Smooth muscle cell of the umbilical artery (primary cell): Measurements from ENCODE around the gene AP4E1. TPM values are rescaled to one million over a fixed set of nuclear protein-coding genes. Genes with fewer than 3 reads are reported as not detected.

Source experiments
- total RNA-seq: library from RNA; depleted of rRNA; stranded (reverse); fragments of >200 nt; gene quantifications from 2 replicates; pipeline ENCODE4 v1.2.3, GENCODE V29; 2014

AP4E1 gene
- 15.4 and 17.9 TPM in 2 replicates for total RNA-seq

GRCh38 chr15:50908209-50909009 is at the start of gene AP4E1:
Gene AP4E1, plus strand, starts transcription at chr15:50908683. Its CDS starts 96 bp downstream, at chr15:50908779.

Other genes with a start within 250 kb of the AP4E1 start
- gene TRPM7, start 221.9 kb upstream of the AP4E1 start, total RNA-seq: 60.3 and 64.0 TPM in 2 replicates
- 62.1 and 94.4 TPM in 2 replicates for gene SPPL2A, start 143.0 kb upstream of the AP4E1 start, total RNA-seq
- 1.2 and 6.6 TPM in 2 replicates for gene TNFAIP8L3, start 186.2 kb downstream of the AP4E1 start, total RNA-seq